Erythroblast (primary cell): ENCODE data around the gene EGFL8.
A peak's percentile ranks its signal among the peaks of the same experiment; 100 is the strongest.
"Not testable (repeated sequence)": the region's sequence is repeated elsewhere in the genome, so short reads cannot be mapped to it uniquely, and the experiment has no call there.

Source experiments
- DNase-seq, 2 experiments: peaks; one replicate each; lab custom pipeline; 2025; lab: John Stamatoyannopoulos, UW
- GATA1 ChIP-seq: IDR thresholded peaks from 2 replicates; pipeline ENCODE4 v1.6.1; 2011; ENCODE audit warnings: low read depth, mild to moderate bottlenecking, control low read depth, low read length, moderate library complexity
- POLR2A ChIP-seq: IDR thresholded peaks from 2 replicates; pipeline ENCODE4 v1.6.1; 2011; ENCODE audit warnings: mild to moderate bottlenecking, low read length

Gene EGFL8

GRCh38 chr6:32131439-32131948 is 32.9 kb upstream of the EGFL8 start:
- peak; percentile 88 to 96 for DNase-seq
- TF ChIP-seq POLR2A (no peak), GATA1 (peak; percentile 65)

DNA sequence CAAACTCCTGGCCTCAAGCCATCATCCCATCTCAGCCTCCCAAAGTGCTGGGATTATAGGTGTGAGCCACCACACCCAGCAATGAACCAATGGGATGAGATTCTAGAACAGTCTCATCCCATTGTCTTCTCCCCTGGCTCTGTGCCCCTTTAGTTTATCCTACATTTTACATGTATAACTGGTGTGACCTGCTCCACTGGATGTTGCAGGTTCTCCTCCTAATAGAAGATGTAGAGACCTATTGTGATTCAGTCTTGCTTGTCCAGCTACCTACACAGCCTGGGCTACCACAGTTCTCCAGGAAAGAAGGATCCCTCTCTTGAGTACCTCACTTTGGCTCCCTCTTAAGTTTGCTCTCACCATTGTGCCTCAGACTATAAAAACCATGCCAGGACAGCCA is 32.3 kb upstream of the EGFL8 start:
- DNase-seq: no peak
- TF ChIP-seq GATA1: no peak
- TF ChIP-seq POLR2A: no peak

DNA sequence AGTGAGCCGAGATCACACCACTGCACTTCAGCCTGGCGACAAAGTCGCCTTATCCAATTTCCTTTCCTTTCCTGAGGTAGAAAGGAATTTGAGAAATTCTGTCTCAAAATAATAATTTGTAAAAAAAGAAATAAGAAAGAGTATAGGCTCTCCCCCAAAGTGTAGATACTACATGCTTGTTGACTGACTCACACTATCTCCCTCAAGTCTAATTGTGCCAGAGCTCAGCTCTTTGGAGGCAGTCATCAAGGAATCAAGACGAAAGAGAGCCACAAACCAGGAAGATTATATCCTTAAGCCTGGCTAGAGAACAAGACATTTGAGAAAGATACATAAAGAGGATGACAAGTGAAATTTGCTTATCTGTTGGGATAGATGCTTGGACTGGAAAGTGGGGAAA is 30.6 kb upstream of the EGFL8 start:
- DNase-seq: no peak
- TF ChIP-seq POLR2A (no peak), GATA1 (no peak)

DNA sequence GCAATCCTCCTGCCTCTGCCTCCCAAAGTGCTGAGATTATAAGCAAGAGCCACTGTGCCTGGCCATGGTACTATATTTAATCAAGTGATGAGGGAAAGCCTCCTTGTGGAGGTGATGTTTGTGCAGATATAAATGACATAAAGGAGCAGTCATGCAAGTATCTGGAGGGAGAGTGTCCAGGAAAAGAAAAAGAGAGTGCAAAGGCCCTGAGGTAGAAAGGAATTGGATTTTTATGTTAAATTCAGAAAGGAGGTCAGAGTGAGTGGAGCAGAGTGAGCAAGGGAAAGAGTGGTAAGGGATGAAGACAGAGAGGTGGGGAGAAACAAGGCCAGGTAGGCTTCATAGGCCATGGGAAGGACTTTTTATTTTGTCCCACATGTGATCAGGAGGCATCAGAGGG is 26.9 kb upstream of the EGFL8 start:
- TF ChIP-seq POLR2A: no peak
- TF ChIP-seq GATA1: no peak
- no peak for DNase-seq

GRCh38 chr6:32139590-32139989 is 24.8 kb upstream of the EGFL8 start:
- TF ChIP-seq GATA1: no peak
- no peak for TF ChIP-seq POLR2A
- no peak for DNase-seq

DNA sequence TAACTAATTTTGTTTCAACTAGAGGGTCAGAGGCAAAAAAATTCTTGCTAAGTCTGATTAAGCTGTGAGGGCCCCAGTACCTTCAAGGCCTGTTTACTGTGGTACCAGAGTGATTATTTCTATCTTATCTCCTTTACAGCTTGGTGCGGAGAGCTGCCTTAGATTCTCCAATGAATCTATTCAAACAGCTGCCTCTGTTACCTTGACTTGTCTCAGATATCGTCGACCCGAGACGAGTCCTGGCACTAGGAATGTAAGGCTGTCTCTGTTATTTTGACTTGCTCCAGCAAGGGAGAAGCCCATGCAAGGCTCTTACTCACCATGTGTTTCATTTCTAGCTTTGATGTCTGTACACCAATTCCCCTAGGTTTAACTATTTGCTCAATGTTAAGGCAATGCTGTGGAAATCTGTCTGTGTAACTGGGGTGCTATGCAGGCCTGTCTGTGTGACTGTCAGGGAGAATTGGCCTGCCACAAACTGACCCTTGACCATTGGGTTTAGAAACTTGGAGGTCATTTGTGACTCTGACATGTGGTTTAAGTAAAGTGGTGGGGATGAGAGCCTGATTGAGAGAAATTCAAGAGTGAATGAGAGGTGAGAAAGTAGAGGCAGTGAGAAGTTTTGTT is 23.9 kb upstream of the EGFL8 start:
- peak; percentile 63 to 91 for DNase-seq
- TF ChIP-seq GATA1 (no peak), POLR2A (no peak)

- not testable (repeated sequence) for DNase-seq
Measured at GRCh38 chr6:32144238-32144637, 20.2 kb upstream of the EGFL8 start.

DNA sequence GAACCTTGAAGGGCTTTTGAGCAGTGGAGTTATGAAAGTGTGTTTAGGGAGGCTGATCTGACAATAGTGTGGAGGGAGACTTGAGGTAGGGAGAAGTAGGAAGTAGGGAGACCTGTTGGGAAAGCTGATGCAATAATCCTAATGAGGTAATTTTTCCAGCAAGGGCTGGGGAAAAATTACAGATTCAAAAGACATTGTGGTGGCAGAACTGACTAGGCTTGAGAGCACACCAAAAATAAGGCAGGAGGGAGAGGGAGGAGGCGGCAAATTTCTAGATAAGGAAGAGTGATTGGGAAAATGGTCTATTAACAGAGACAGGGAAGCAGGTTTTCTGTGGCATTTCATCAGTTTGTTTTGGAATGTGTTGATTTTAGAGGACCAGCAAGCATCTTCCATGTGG is 18.1 kb upstream of the EGFL8 start:
- DNase-seq: no peak
- TF ChIP-seq POLR2A: no peak
- no peak for TF ChIP-seq GATA1

DNA sequence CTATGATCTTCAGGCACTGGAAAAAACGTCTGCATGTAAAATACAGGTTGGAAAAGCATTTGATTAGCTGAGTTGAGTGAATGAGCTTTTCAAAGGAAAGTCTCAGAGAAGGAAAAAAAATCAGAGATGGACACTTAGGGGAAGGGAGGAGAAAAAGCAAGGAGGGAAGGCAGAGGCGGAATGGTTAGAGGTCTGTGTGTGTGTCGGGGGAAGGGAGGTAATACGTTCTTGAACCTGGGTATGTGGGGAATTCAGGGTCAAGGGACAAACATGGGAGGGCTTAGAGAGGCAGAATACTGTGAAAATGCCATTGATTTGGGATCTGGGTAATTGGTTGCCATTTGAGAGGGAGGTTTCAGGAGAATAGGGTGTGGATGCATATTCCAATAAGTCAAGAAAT is 17.7 kb upstream of the EGFL8 start:
- TF ChIP-seq POLR2A: no peak
- no peak for TF ChIP-seq GATA1
- DNase-seq: no peak

- TF ChIP-seq GATA1 (no peak), POLR2A (no peak)
- peak in 1 of 2 experiments; percentile 47 for DNase-seq
Measured at GRCh38 chr6:32147401-32148132, 16.8 kb upstream of the EGFL8 start.

DNA sequence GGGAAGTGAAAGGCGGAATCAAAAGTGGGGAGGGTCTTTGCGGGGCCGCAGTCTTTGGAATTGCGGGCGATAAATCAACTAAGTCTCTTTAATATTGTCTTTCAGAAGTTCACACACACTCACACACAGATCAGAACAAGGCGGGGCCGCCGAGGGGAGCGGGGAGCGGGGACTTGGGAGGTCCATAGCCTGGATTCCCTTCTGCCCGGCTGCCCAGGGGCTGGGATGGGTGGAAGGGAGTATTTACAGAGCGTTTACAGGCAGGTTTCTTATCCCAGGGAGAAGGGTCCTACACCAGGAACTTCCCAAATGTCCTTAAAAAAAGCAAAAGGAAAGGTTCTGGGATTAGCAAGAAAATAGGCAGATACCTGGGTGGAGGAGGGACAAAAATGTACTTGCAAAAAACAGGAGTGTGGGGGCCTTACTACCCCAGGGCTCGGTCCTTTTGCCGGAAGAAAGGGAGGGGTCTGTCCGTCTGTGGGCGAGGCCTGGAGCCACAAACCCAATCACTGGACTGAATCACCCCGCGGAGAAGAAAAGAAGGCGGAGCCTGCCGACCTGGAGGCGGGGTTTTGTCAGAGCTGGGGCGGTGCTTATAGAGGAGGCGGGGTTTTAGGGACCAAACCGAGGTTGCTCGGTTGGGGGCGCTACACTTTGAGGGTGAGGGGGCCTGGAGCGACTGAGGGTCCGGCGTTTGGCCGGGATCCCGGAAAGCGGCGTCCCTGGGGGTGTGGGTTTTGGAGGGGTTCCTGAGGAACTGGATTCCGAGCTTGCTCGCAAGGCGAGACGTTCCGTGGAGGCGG is 15.9 kb upstream of the EGFL8 start:
- peak; percentile 28 for TF ChIP-seq POLR2A
- TF ChIP-seq GATA1: no peak
- DNase-seq: peak; percentile 88

GRCh38 chr6:32149092-32149755 is 15.2 kb upstream of the EGFL8 start:
- no peak for DNase-seq
- TF ChIP-seq POLR2A: no peak
- no peak for TF ChIP-seq GATA1

- DNase-seq: no peak
- no peak for TF ChIP-seq POLR2A
- no peak for TF ChIP-seq GATA1
Measured at GRCh38 chr6:32149932-32150870, 14.2 kb upstream of the EGFL8 start.
